ENCODE data around the gene LRRK2. TPM values are rescaled to one million over a fixed set of nuclear protein-coding genes. Genes with fewer than 3 reads are reported as not detected.
"Not testable (repeated sequence)": the region's sequence is repeated elsewhere in the genome, so short reads cannot be mapped to it uniquely, and the experiment has no call there.

The LRRK2 gene
- total RNA-seq, 4 donors from 2014 or later: 24.0 to 32.8 (median 29.2) TPM

GRCh38 chr12:40209886-40210285 lies 14.9 kb upstream of the LRRK2 start:
- Histone ChIP-seq H3K9me3 (no peaks in the 10 kb centered on the region), H3K4me1 (no peaks in the 10 kb centered on the region), H3K4me3 (no peak overlapping the region), H3K27me3 (no peaks in the 10 kb centered on the region), H3K36me3 (no peaks in the 10 kb centered on the region), H3K27ac (replicated peaks in 1 of 4) (no peak overlapping the region)
- no peak for DNase-seq (ENCODE audit: extremely low spot score)
- no peak for TF ChIP-seq CTCF (IDR thresholded peaks at IDR 0.05)
- TF ChIP-seq POLR2A (IDR thresholded peaks at IDR 0.05; ENCODE audit: low read depth): no peak
- no peak for TF ChIP-seq POLR2AphosphoS5 (IDR thresholded peaks at IDR 0.05)
- TF ChIP-seq EP300 (IDR thresholded peaks at IDR 0.05): no peak
- 74% methylated on average over 4 of the region's 4 CpGs for WGBS
- intact Hi-C loops (cut with DNase I): no loop called here

GRCh38 chr12:40211186-40211585 lies 13.6 kb upstream of the LRRK2 start:
- H3K9me3 ChIP-seq; H3K4me1 ChIP-seq; H3K27me3 ChIP-seq; H3K36me3 ChIP-seq; H3K4me3 ChIP-seq; DNase-seq (ENCODE audit: extremely low spot score); intact Hi-C loops (cut with DNase I); H3K27ac ChIP-seq (replicated peaks in 1 of 4): not testable (repeated sequence)
- 91% methylated on average over 1 of the region's 1 CpG for WGBS

GRCh38 chr12:40212566-40212965 lies 12.2 kb upstream of the LRRK2 start:
- intact Hi-C loops (cut with DNase I): no loop called here
- Histone ChIP-seq H3K9me3 (no peaks in the 10 kb centered on the region), H3K36me3 (no peaks in the 10 kb centered on the region), H3K27ac (replicated peaks in 1 of 4) (no peak overlapping the region), H3K27me3 (no peaks in the 10 kb centered on the region), H3K4me1 (no peaks in the 10 kb centered on the region), H3K4me3 (no peak overlapping the region)
- WGBS: 90% methylated on average over 2 of the region's 2 CpGs
- no peak for DNase-seq (ENCODE audit: extremely low spot score)
- TF ChIP-seq CTCF (IDR thresholded peaks at IDR 0.05): no peak
- no peak for TF ChIP-seq EP300 (IDR thresholded peaks at IDR 0.05)
- TF ChIP-seq POLR2A (IDR thresholded peaks at IDR 0.05; ENCODE audit: low read depth): no peak
- no peak for TF ChIP-seq POLR2AphosphoS5 (IDR thresholded peaks at IDR 0.05)

GRCh38 chr12:40215982-40216381 lies 8.8 kb upstream of the LRRK2 start:
- Histone ChIP-seq H3K4me3 (no peak overlapping the region), H3K4me1 (no peaks in the 10 kb centered on the region), H3K27me3 (no peaks in the 10 kb centered on the region), H3K36me3 (no peaks in the 10 kb centered on the region), H3K9me3 (no peaks in the 10 kb centered on the region), H3K27ac (replicated peaks in 1 of 4) (no peak overlapping the region)
- 97% methylated on average over 1 of the region's 1 CpG for WGBS
- intact Hi-C loops (cut with DNase I): no loop called here
- TF ChIP-seq POLR2A (IDR thresholded peaks at IDR 0.05; ENCODE audit: low read depth) (no peak), POLR2AphosphoS5 (IDR thresholded peaks at IDR 0.05) (no peak), CTCF (IDR thresholded peaks at IDR 0.05) (no peak), EP300 (IDR thresholded peaks at IDR 0.05) (no peak)
- DNase-seq (ENCODE audit: extremely low spot score): no peak

- H3K27me3 ChIP-seq: no peaks in the 10 kb centered on the region
- no peak for DNase-seq (ENCODE audit: extremely low spot score)
- no peaks in the 10 kb centered on the region for H3K36me3 ChIP-seq
- no peak overlapping the region for H3K27ac ChIP-seq (replicated peaks in 1 of 4)
- TF ChIP-seq EP300 (IDR thresholded peaks at IDR 0.05) (no peak), POLR2A (IDR thresholded peaks at IDR 0.05; ENCODE audit: low read depth) (no peak), CTCF (IDR thresholded peaks at IDR 0.05) (no peak), POLR2AphosphoS5 (IDR thresholded peaks at IDR 0.05) (no peak)
- no peaks in the 10 kb centered on the region for H3K4me1 ChIP-seq
- H3K9me3 ChIP-seq: no peaks in the 10 kb centered on the region
- no peak overlapping the region for H3K4me3 ChIP-seq
- intact Hi-C loops (cut with DNase I): no loop called here
Observed at GRCh38 chr12:40216516-40217288, 8.1 kb upstream of the LRRK2 start.
